Colonic mucosa (tissue), 4 donors: ENCODE measurements around the gene GARNL3. TPM values are rescaled to one million over a fixed set of nuclear protein-coding genes. Genes with fewer than 3 reads are reported as not detected.

Experiments
- DNase-seq: peaks from one replicate; pipeline ENCODE4 v3.0.0-alpha.2; 2020
- H3K27ac ChIP-seq: fragments of 200-600 bp; one replicate; pipeline ENCODE4 v1.8.0; 2021
- H3K27me3 ChIP-seq: fragments of 200-600 bp; one replicate; pipeline ENCODE4 v1.8.0; 2021
- H3K36me3 ChIP-seq: fragments of 200-600 bp; one replicate; pipeline ENCODE4 v1.8.0; 2021
- H3K4me1 ChIP-seq: fragments of 200-600 bp; one replicate; pipeline ENCODE4 v1.8.0; 2021; ENCODE audit warnings: mild to moderate bottlenecking
- H3K4me3 ChIP-seq: fragments of 200-600 bp; one replicate; pipeline ENCODE4 v1.8.0; 2021
- H3K9ac ChIP-seq, 2 donors: one replicate each; pipeline ENCODE4 v1.7.0; 2013; ENCODE audit warnings: control low read depth in 2 of 2, low read depth in 2 of 2, low read length in 2 of 2
- H3K9me3 ChIP-seq: fragments of 200-600 bp; one replicate; pipeline ENCODE4 v1.8.0; 2021
- CTCF ChIP-seq: fragments of 200-600 bp; IDR thresholded peaks from one replicate; pipeline ENCODE4 v1.8.0; 2022; ENCODE audit warnings: antibody characterized with exemption, mild to moderate bottlenecking
- intact Hi-C: fragments of 100-400 bp; cut with DNase I; formaldehyde crosslinking; loops from one replicate; pipeline ENCODE4 v1.14.1; 2022
- total RNA-seq, 2 donors: library from RNA; stranded (reverse); fragmentation: NEBNext Ultra II Directional in 1 of 2; extraction: Animal tissue kit (Norgen Biotek cat#: 25700) in 1 of 2; gene quantifications; one replicate each; pipeline ENCODE4 v1.2.1, GENCODE V29; 2021
- donor health status: healthy.
- donor health status: DM: no; HTN: no; CAD: no.
- donor health status: DM: no; HTN: no; CAD: no.

The GARNL3 gene
- total RNA-seq, 2 donors from 2014 or later = 4.1 to 5.1 TPM

- no peak for TF ChIP-seq CTCF
- no peak overlapping the region for H3K27ac ChIP-seq
- intact Hi-C loops = no loop called here
- H3K4me1 ChIP-seq = no peaks in the 10 kb centered on the region
- no peaks in the 10 kb centered on the region for H3K27me3 ChIP-seq
- DNase-seq = no peak
- H3K36me3 ChIP-seq = no peaks in the 10 kb centered on the region
- no peaks in the 10 kb centered on the region for H3K9me3 ChIP-seq
- H3K4me3 ChIP-seq = no peak overlapping the region
- H3K9ac ChIP-seq = no peak overlapping the region
Observed at GRCh38 chr9:127278372-127278771, 13.8 kb downstream of the GARNL3 start.

- H3K36me3 ChIP-seq = no peaks in the 10 kb centered on the region
- H3K27me3 ChIP-seq = no peaks in the 10 kb centered on the region
- no peak overlapping the region for H3K9ac ChIP-seq
- H3K4me1 ChIP-seq = no peaks in the 10 kb centered on the region
- no peak overlapping the region for H3K4me3 ChIP-seq
- intact Hi-C loops = loop anchor here (10.0 kb wide), 1 partner anchor 115 kb away; the partner anchor contains the start of gene SLC2A8
- no peak for TF ChIP-seq CTCF
- H3K9me3 ChIP-seq = no peaks in the 10 kb centered on the region
- H3K27ac ChIP-seq = no peak overlapping the region
- no peak for DNase-seq
Observed at GRCh38 chr9:127279717-127280285, 15.2 kb downstream of the GARNL3 start.

GRCh38 chr9:127280880-127281660 lies 16.5 kb downstream of the GARNL3 start:
- Histone ChIP-seq H3K4me1 (no peaks in the 10 kb centered on the region), H3K4me3 (no peak overlapping the region), H3K9me3 (no peaks in the 10 kb centered on the region), H3K9ac (no peak overlapping the region), H3K36me3 (no peaks in the 10 kb centered on the region), H3K27me3 (no peaks in the 10 kb centered on the region), H3K27ac (no peak overlapping the region)
- no peak for TF ChIP-seq CTCF
- no peak for DNase-seq
- intact Hi-C loops = loop anchor here (10.0 kb wide), 1 partner anchor 114 kb away; the partner anchor contains the start of gene SLC2A8

- no peak for DNase-seq
- intact Hi-C loops = loop anchor here (10.0 kb wide), 1 partner anchor 113 kb away; the partner anchor contains the start of gene SLC2A8
- Histone ChIP-seq H3K9ac (no peak overlapping the region), H3K36me3 (no peaks in the 10 kb centered on the region), H3K27ac (no peak overlapping the region), H3K4me3 (no peak overlapping the region), H3K27me3 (no peaks in the 10 kb centered on the region), H3K9me3 (no peaks in the 10 kb centered on the region), H3K4me1 (no peaks in the 10 kb centered on the region)
- no peak for TF ChIP-seq CTCF
Observed at GRCh38 chr9:127281891-127282290, 17.3 kb downstream of the GARNL3 start.

GRCh38 chr9:127282611-127283010 lies 18.0 kb downstream of the GARNL3 start:
- no peak overlapping the region for H3K4me3 ChIP-seq
- intact Hi-C loops = loop anchor here (10.0 kb wide), 1 partner anchor 112 kb away; the partner anchor contains the start of gene SLC2A8

More at GRCh38 chr9:127282611-127283010, 18.0 kb downstream of the GARNL3 start:
- no peak overlapping the region for H3K27ac ChIP-seq
- no peaks in the 10 kb centered on the region for H3K4me1 ChIP-seq
- H3K9ac ChIP-seq = no peak overlapping the region
- H3K36me3 ChIP-seq = no peaks in the 10 kb centered on the region
- no peaks in the 10 kb centered on the region for H3K9me3 ChIP-seq
- no peaks in the 10 kb centered on the region for H3K27me3 ChIP-seq
- TF ChIP-seq CTCF = no peak
- DNase-seq = no peak
